Stimulated activated CD8-positive, alpha-beta memory T cell treated with anti-CD3 and anti-CD28 coated beads, Interleukin-7, amount 100 ng/mL, for 4 hours (primary cell): Measurements from ENCODE around the gene COL13A1.

Source experiments
- DNase-seq, 2 donors: peaks; one replicate each; pipeline ENCODE4 v3.0.0-alpha.2; 2020; ENCODE audit warnings: low read depth in 2 of 2

Gene COL13A1

GRCh38 chr10:69866688-69867461 lies 65.2 kb downstream of the COL13A1 start:
- no peak for DNase-seq

- DNase-seq: no peak
These were observed 66.2 kb downstream of the COL13A1 start for GRCh38 chr10:69867699-69868558.

- no peak for DNase-seq
These were observed 67.1 kb downstream of the COL13A1 start for GRCh38 chr10:69868821-69869220.

- DNase-seq: no peak
These were observed 67.7 kb downstream of the COL13A1 start for GRCh38 chr10:69869291-69869961.

- no peak for DNase-seq
These were observed 68.9 kb downstream of the COL13A1 start for GRCh38 chr10:69870591-69870990.

GRCh38 chr10:69871074-69871473 lies 69.4 kb downstream of the COL13A1 start:
- no peak for DNase-seq

- DNase-seq: no peak
These were observed 70.6 kb downstream of the COL13A1 start for GRCh38 chr10:69872323-69872722.

GRCh38 chr10:69873135-69873639 lies 71.5 kb downstream of the COL13A1 start:
- DNase-seq: no peak

GRCh38 chr10:69874449-69874848 lies 72.7 kb downstream of the COL13A1 start:
- DNase-seq: no peak

- DNase-seq: no peak
These were observed 74.2 kb downstream of the COL13A1 start for GRCh38 chr10:69875856-69876255.

- DNase-seq: no peak
These were observed 74.6 kb downstream of the COL13A1 start for GRCh38 chr10:69876286-69876685.

- no peak for DNase-seq
These were observed 75.2 kb downstream of the COL13A1 start for GRCh38 chr10:69876931-69877330.

- no peak for DNase-seq
These were observed 76.3 kb downstream of the COL13A1 start for GRCh38 chr10:69878038-69878437.

- DNase-seq: no peak
These were observed 77.2 kb downstream of the COL13A1 start for GRCh38 chr10:69878951-69879350.

- no peak for DNase-seq
These were observed 78.0 kb downstream of the COL13A1 start for GRCh38 chr10:69879634-69880257.

GRCh38 chr10:69880301-69881081 lies 78.8 kb downstream of the COL13A1 start:
- no peak for DNase-seq

GRCh38 chr10:69881202-69881601 lies 79.5 kb downstream of the COL13A1 start:
- DNase-seq: no peak

- DNase-seq: no peak
These were observed 81.8 kb downstream of the COL13A1 start for GRCh38 chr10:69883310-69884023.

GRCh38 chr10:69884024-69884367 lies 82.3 kb downstream of the COL13A1 start:
- no peak for DNase-seq

- DNase-seq: no peak
These were observed 83.0 kb downstream of the COL13A1 start for GRCh38 chr10:69884686-69885085.
